GM18858 (cell line): ENCODE results near the gene DDN.
A peak's percentile ranks its signal among the peaks of the same experiment; 100 is the strongest.

Experiments used
- ATAC-seq: cut with Tn5 transposase; IDR thresholded peaks from one replicate; pipeline ENCODE4 v1.9.1; 2021; ENCODE audit not compliant: unreplicated experiment

Gene DDN

GRCh38 chr12:48969160-48969771 lies 29.9 kb downstream of the DDN start:
- ATAC-seq, result no peak

GRCh38 chr12:48968467-48968866 lies 30.7 kb downstream of the DDN start:
- ATAC-seq, result no peak

GRCh38 chr12:48967991-48968390 lies 31.2 kb downstream of the DDN start:
- ATAC-seq, result no peak

GRCh38 chr12:48966177-48966895 lies 32.8 kb downstream of the DDN start:
- ATAC-seq, result no peak

GRCh38 chr12:48965298-48965838 lies 33.8 kb downstream of the DDN start:
- no peak for ATAC-seq

GRCh38 chr12:48961801-48962200 lies 37.4 kb downstream of the DDN start:
- no peak for ATAC-seq

- no peak for ATAC-seq
Measured at GRCh38 chr12:48961331-48961730, 37.8 kb downstream of the DDN start.

GRCh38 chr12:48960834-48961233 lies 38.3 kb downstream of the DDN start:
- no peak for ATAC-seq

GRCh38 chr12:48958049-48958388 lies 41.2 kb downstream of the DDN start:
- ATAC-seq, result no peak

- ATAC-seq, result peak; percentile 68
Measured at GRCh38 chr12:48957141-48958048, 41.8 kb downstream of the DDN start, which contains the start of gene ARF3. Gene ARF3 (minus strand): TSS chr12:48957487. CDS start chr12:48941095, 16,392 bp downstream.

GRCh38 chr12:48956279-48957140 lies 42.7 kb downstream of the DDN start:
- no peak for ATAC-seq

GRCh38 chr12:48954841-48955501 lies 44.2 kb downstream of the DDN start:
- ATAC-seq, result no peak

GRCh38 chr12:48954061-48954460 lies 45.1 kb downstream of the DDN start:
- no peak for ATAC-seq

GRCh38 chr12:48952691-48953090 lies 46.5 kb downstream of the DDN start:
- no peak for ATAC-seq

- no peak for ATAC-seq
Measured at GRCh38 chr12:48947727-48948126, 51.4 kb downstream of the DDN start.

- ATAC-seq, result no peak
Measured at GRCh38 chr12:48946943-48947342, 52.2 kb downstream of the DDN start.

- no peak for ATAC-seq
Measured at GRCh38 chr12:48946205-48946604, 53.0 kb downstream of the DDN start.
